ENCODE results near the gene AMBRA1.

DNA sequence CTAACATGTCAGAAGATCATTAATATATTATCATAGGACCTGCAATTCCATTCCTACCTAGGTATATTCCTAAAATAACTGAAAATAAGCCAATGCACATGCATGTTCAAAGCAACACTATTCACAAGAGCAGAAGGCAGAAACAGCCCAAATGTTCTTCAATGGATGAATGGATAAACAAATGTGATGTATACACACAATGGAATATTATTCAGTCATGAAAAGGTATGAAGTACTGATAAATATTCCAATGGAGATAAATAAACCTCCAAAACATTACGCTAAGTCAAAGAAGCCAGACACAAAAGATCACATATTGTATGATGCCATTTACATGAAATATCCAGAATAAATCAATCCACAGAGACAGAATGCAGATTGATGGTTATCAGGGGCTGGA, 16.8 kb downstream of the AMBRA1 start:
- TF ChIP-seq FOXA1 (IDR thresholded peaks at IDR 0.05), result no peak
- TF ChIP-seq SUZ12 (IDR thresholded peaks at IDR 0.05), result no peak
- TF ChIP-seq FOXK2 (IDR thresholded peaks at IDR 0.05), result no peak
- TF ChIP-seq CTBP1 (IDR thresholded peaks at IDR 0.05; ENCODE audit: borderline replicate concordance), result no peak

Measured in HEK293T (cell line).